Right cardiac atrium (tissue), 5 donors: ENCODE measurements around the gene VAV3. TPM values are rescaled to one million over a fixed set of nuclear protein-coding genes. Genes with fewer than 3 reads are reported as not detected.

Source experiments
- ATAC-seq, 2 donors: fragments of 200-7000 bp; cut with Tn5 transposase; one replicate each; pipeline versions ENCODE4 v1.8.0 to v1.9.1; 2020; ENCODE audit warnings: moderate library complexity in 2 of 2, mild to moderate bottlenecking in 1 of 2
- DNase-seq, 3 donors: peaks; one replicate each; pipeline ENCODE4 v3.0.0-alpha.2; 2020
- H3K27ac ChIP-seq: one replicate; pipeline ENCODE4 v1.5.1; 2013; ENCODE audit warnings: mild to moderate bottlenecking, low read length, control low read depth, moderate library complexity
- H3K27me3 ChIP-seq: one replicate; pipeline ENCODE4 v1.6.1; 2013; ENCODE audit not compliant: control insufficient read depth, insufficient read depth
- H3K4me1 ChIP-seq: one replicate; pipeline ENCODE4 v1.6.1; 2013; ENCODE audit warnings: low read length; ENCODE audit not compliant: control insufficient read depth, insufficient read depth
- H3K4me3 ChIP-seq: one replicate; pipeline ENCODE4 v1.5.1; 2013; ENCODE audit warnings: low read length, control low read depth
- H3K9me3 ChIP-seq: one replicate; pipeline ENCODE4 v1.6.1; 2013; ENCODE audit warnings: low read length; ENCODE audit not compliant: control insufficient read depth
- WGBS: extraction: QIAGEN DNeasy Blood & Tissue Kit; methylation state at CpG from one replicate; pipeline ENCODE4 v1.1.7; 2013; 5-methylcytosine and 5-hydroxymethylcytosine counted together
- intact Hi-C, 4 donors: fragments of 100-400 bp; cut with DNase I; formaldehyde crosslinking; loops; one replicate each; pipeline versions ENCODE4 v1.11.0 to v1.14.0; 2022 to 2023
- polyA plus RNA-seq: library from polyadenylated mRNA; stranded (reverse); fragments of 200-250 nt; gene quantifications from one replicate; pipeline ENCODE4 v1.2.3, GENCODE V29; 2013
- total RNA-seq, 4 donors: library from RNA; stranded (reverse); fragmentation: NEBNext Ultra II Directional; extraction: Animal tissue kit (Norgen Biotek cat#: 25700); gene quantifications; one replicate each; pipeline ENCODE4 v1.2.1, GENCODE V29; 2021
- donor health status: healthy with polysubstance abuse.
- donor health status: DM: no; HTN: yes; CAD: no.
- donor health status: DM: no; HTN: no; CAD: no.
- donor health status: DM: no; HTN: yes; CAD: no; lungs with severe emphysema.
- donor health status: DM: yes; HTN: yes; CAD: no.

VAV3 gene
- total and polyA plus RNA-seq, 5 donors: 0.79 to 4.0 (median 2.7) TPM

DNA sequence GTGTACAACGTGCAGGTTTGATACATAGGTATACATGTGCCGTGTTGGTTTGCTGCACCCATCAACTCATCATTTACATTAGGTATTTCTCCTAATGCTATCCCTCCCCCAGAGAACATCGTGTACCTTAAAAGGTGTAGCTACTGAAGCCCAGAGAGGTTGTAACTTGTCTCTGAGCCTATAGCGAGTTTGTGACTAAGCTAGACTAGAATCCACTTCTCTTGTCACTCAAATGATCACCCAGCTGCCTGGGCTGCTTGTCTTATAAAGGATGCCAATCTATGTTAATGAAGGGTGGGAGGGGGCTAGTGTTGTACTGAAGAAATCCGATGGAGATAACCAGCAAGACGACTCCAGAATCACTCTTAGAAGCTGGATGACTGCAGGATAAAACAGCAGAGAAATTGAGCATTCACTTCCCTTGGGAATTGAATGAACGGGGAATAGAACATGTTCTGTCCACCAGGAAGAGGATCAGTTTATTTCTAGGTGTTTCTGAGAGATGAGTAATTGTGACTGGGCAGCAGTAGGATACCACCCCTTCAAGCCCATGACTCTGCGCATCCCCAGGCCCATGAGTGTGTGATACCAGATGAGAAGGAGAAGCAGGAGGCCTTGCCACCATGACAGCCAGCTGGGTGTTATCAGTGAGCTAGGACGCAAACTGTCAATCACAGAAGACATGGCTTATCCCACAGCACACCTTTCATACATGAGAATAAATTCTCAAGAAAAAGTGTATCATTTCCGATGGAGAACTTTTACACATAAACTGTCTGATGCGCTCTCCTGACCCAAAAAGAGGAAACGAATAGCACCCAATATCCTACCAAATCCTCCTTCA lies 433.7 kb downstream of the VAV3 start:
- ATAC-seq (no peak), DNase-seq (no peak)
- WGBS: 74% methylated on average over 12 of the region's 12 CpGs
- intact Hi-C loops: no loop called here
- H3K4me1 ChIP-seq: no peaks in the 10 kb centered on the region
- H3K9me3 ChIP-seq: no peaks in the 10 kb centered on the region
- H3K27ac ChIP-seq: no peak overlapping the region
- H3K27me3 ChIP-seq: no peaks in the 10 kb centered on the region
- no peak overlapping the region for H3K4me3 ChIP-seq

DNA sequence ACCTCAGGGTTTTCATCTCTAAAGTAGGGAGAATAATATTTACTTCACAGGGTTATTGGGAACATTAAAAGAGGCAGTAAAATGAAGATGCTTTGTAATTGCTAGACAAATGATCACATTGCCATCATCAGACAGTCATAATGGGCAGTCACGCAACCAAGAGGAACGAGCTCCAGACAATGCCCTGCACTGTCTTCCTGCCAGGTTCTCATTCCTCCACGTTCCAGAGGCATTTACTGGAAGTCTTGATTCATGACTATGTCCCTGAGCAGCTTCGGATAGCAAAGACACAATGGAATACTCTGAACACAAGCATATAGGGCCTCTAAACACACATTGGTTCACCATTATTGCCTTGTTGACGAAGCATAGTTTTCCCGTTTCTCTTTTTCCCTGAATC lies 434.4 kb downstream of the VAV3 start:
- intact Hi-C loops: no loop called here
- no peak for ATAC-seq
- Histone ChIP-seq H3K27me3 (no peaks in the 10 kb centered on the region), H3K4me3 (no peak overlapping the region), H3K4me1 (no peaks in the 10 kb centered on the region), H3K9me3 (no peaks in the 10 kb centered on the region), H3K27ac (no peak overlapping the region)
- no peak for DNase-seq
- WGBS: 46% methylated on average over 6 of the region's 6 CpGs

DNA sequence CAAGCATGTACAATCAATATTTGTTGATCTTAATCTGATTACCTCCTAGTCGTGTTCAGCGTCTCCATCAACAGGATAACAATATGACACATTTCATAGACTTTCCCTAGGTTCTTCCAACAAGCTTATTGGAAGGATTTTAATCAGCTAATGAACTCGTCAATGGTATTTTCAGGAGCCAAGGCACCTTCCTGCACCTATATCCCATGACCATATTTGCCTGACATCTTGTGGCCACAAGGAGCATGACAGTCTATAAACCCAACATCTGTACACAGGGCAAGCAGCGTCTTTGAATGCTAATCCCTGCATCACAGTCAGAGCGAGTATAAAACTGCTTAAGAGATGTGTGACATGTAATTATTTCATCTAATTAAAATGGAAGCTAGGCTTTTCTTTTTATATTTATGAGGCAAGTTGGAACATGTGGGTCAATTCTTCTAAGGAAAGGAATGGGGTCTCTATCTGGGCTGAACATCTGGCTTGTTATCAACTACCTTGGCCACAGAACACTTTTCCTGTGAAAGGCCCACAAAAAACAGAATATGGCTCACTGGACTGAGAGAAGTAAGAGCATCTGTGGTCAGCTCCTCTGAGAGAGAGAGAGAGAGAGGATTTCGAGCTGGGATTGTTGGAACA lies 435.4 kb downstream of the VAV3 start:
- WGBS: 20% methylated on average over 6 of the region's 6 CpGs
- H3K27ac ChIP-seq: no peak overlapping the region
- intact Hi-C loops: no loop called here
- no peaks in the 10 kb centered on the region for H3K9me3 ChIP-seq
- no peaks in the 10 kb centered on the region for H3K4me1 ChIP-seq
- DNase-seq (no peak), ATAC-seq (peak; percentile 57 to 59)
- H3K4me3 ChIP-seq: no peak overlapping the region
- H3K27me3 ChIP-seq: no peaks in the 10 kb centered on the region

- 35% methylated on average over 2 of the region's 2 CpGs for WGBS
- ATAC-seq (no peak), DNase-seq (no peak)
- Histone ChIP-seq H3K9me3 (no peaks in the 10 kb centered on the region), H3K27me3 (no peaks in the 10 kb centered on the region), H3K4me3 (no peak overlapping the region), H3K27ac (no peak overlapping the region), H3K4me1 (no peaks in the 10 kb centered on the region)
- intact Hi-C loops: no loop called here
Measured at GRCh38 chr1:107526524-107527198, 438.3 kb downstream of the VAV3 start.

GRCh38 chr1:107525961-107526360 lies 439.0 kb downstream of the VAV3 start:
- Histone ChIP-seq H3K4me1 (no peaks in the 10 kb centered on the region), H3K9me3 (no peaks in the 10 kb centered on the region), H3K4me3 (no peak overlapping the region), H3K27ac (no peak overlapping the region), H3K27me3 (no peaks in the 10 kb centered on the region)
- intact Hi-C loops: no loop called here
- no peak for DNase-seq
- no peak for ATAC-seq
- WGBS: 91% methylated on average over 2 of the region's 2 CpGs

GRCh38 chr1:107525145-107525544 lies 439.8 kb downstream of the VAV3 start:
- ATAC-seq: no peak
- no peak overlapping the region for H3K27ac ChIP-seq
- no peaks in the 10 kb centered on the region for H3K27me3 ChIP-seq
- H3K4me1 ChIP-seq: no peaks in the 10 kb centered on the region
- H3K9me3 ChIP-seq: no peaks in the 10 kb centered on the region
- WGBS: 90% methylated on average over 1 of the region's 1 CpG
- intact Hi-C loops: no loop called here
- no peak for DNase-seq
- no peak overlapping the region for H3K4me3 ChIP-seq

DNA sequence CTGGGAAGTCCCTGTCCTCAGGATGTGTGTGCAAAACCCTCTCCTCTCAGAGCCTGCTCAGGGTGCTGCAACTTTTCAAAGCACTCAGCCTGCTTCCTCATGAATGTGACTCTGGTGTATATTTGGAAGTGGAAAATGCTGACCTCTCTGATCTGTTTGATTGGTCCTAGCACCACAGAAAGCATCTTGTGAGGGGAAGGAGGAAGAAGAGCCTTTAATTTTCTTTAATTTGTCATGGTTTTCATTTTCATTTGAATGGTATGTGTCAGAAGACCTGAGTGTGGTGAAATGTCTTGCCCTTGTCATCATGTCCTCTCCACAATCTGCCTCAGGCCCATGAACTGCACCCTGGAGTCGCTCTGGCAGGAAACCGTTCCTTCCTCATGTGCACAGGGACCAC lies 440.7 kb downstream of the VAV3 start:
- intact Hi-C loops: no loop called here
- no peak for DNase-seq
- Histone ChIP-seq H3K9me3 (no peaks in the 10 kb centered on the region), H3K27me3 (no peaks in the 10 kb centered on the region), H3K4me1 (no peaks in the 10 kb centered on the region), H3K4me3 (no peak overlapping the region), H3K27ac (no peak overlapping the region)
- WGBS: 48% methylated on average over 2 of the region's 2 CpGs
- no peak for ATAC-seq

- intact Hi-C loops: no loop called here
- WGBS: 52% methylated on average over 4 of the region's 4 CpGs
- ATAC-seq (no peak), DNase-seq (no peak)
- Histone ChIP-seq H3K4me3 (no peak overlapping the region), H3K27ac (no peak overlapping the region), H3K4me1 (no peaks in the 10 kb centered on the region), H3K27me3 (no peaks in the 10 kb centered on the region), H3K9me3 (no peaks in the 10 kb centered on the region)
Measured at GRCh38 chr1:107523736-107524135, 441.2 kb downstream of the VAV3 start.

GRCh38 chr1:107523061-107523460 lies 441.9 kb downstream of the VAV3 start:
- no peak for ATAC-seq
- no peak for DNase-seq
- no peaks in the 10 kb centered on the region for H3K27me3 ChIP-seq
- no peaks in the 10 kb centered on the region for H3K9me3 ChIP-seq
- intact Hi-C loops: no loop called here
- no peak overlapping the region for H3K4me3 ChIP-seq
- 61% methylated on average over 4 of the region's 4 CpGs for WGBS
- H3K27ac ChIP-seq: no peak overlapping the region
- no peaks in the 10 kb centered on the region for H3K4me1 ChIP-seq
